ENCODE measurements around the gene KIF26B.

Gene KIF26B

DNA sequence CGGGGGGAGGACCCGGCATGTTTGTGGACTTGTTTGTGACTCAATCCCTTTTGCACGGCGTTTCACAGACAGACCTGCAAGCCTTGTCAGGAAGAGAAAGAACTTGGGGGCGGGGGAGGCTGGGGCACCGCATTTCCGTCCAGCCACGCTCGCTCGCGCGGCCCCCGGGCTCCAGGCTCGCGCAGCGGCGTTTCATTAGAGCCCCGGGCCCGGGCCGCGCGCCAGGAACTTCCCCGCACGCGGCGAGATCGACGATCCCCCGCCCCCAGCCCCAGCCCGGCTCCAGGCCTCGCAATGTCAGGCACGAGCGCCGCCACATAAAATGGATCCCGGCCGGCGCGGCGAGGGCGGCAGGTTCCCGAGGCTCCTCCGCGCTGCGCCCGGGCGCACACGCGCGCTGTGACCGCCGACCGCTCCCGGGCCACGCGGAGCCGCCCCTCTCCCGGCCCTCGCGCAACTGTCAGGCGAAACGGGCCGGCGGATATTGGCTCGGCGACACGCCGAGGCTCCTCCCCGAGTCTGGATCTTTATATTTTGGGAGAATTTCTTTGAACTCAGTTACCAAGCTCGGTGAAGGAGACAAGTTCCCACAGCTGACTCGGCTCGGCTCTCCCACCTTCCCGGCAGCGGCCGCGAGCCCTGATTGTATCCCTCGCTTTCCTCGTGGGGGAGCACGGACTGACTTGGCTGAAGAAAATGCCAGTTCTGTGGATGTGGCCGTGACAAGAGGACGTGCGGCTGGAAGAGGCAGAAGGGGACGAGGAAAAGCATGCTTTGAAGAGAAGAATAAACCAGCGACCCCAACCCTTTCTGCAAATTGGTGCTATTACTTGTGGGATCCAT, at the start of gene KIF26B:
KIF26B (plus strand) TSS at position 557 of the 843 bp plus-strand sequence. CDS start 440 bp downstream, outside the sequence.
- TF ChIP-seq, protein P1, sequence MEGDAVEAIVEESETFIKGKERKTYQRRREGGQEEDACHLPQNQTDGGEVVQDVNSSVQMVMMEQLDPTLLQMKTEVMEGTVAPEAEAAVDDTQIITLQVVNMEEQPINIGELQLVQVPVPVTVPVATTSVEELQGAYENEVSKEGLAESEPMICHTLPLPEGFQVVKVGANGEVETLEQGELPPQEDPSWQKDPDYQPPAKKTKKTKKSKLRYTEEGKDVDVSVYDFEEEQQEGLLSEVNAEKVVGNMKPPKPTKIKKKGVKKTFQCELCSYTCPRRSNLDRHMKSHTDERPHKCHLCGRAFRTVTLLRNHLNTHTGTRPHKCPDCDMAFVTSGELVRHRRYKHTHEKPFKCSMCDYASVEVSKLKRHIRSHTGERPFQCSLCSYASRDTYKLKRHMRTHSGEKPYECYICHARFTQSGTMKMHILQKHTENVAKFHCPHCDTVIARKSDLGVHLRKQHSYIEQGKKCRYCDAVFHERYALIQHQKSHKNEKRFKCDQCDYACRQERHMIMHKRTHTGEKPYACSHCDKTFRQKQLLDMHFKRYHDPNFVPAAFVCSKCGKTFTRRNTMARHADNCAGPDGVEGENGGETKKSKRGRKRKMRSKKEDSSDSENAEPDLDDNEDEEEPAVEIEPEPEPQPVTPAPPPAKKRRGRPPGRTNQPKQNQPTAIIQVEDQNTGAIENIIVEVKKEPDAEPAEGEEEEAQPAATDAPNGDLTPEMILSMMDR (IDR thresholded peaks at IDR 0.05; ENCODE audit: low read depth, low read length, missing control alignments) = peak; percentile 10
- in situ Hi-C loops (cut with HindIII; ENCODE audit: low pct_ligation_motif_present, low sequenced_read_pairs) = no loop called here
- Histone ChIP-seq H3K27me3 (replicated peaks) (no peaks in the 10 kb centered on the region), H3K27ac (peak within 1 kb of the TSS; percentile 7), H3K36me3 (replicated peaks) (no peaks in the 10 kb centered on the region), H3K4me3 (ENCODE audit: low read depth, low read length) (peak within 1 kb of the TSS; percentile 78)
- DNase-seq = peak; percentile 50

DNA sequence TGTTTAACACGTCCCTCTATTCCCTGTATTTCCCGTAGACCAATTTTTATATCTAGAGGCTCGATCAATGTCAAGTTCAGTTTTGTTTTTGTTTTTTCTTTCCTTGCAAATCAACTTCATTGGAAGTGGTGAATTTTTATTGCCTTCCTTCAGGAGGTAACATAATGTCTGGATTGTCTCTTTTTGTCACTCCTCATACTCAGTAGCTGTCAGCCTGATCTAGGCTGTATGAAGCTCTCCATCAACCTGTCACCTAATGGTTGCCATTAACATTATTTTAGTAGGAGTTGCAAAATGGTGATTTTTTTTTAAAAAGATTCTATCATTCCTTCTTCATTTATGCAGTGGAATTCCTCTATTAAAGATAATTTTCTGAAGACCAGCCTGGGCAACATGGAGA, 49.7 kb upstream of the KIF26B start:
- TF ChIP-seq, protein P1 (IDR thresholded peaks at IDR 0.05; ENCODE audit: low read depth, low read length, missing control alignments) = no peak
- Histone ChIP-seq H3K27ac (no peak overlapping the region), H3K4me3 (ENCODE audit: low read depth, low read length) (no peak overlapping the region), H3K27me3 (replicated peaks) (no peaks in the 10 kb centered on the region), H3K36me3 (replicated peaks) (no peaks in the 10 kb centered on the region)
- DNase-seq = no peak
- in situ Hi-C loops (cut with HindIII; ENCODE audit: low pct_ligation_motif_present, low sequenced_read_pairs) = no loop called here

DNA sequence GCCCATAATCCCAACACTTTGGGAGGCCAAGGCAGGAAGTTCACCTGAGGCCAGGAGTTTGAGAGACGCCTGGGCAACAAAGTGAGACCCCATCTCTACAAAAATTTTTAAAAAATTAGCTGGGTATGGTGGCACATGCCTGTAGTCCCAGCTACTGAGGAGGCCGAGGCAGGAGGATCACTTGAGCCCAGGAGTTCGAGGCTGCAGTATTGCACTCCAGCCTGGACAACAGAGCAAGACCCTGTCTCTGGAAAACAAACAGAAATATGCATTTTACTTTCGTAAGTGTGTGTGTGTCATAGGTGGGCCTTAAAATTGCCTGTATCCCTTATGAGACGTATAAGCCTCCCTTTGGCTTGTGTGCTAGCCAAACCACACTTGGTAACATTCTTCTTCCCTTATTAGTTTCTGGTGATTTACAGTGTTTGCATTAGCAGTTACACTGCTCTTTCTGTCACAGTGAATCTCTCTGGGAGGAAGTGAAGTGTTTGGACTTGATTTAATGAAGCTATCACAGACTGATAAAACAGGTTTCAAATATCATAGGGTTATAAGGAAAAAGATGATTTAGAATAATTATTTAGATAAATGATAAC, 48.9 kb upstream of the KIF26B start:
- no peaks in the 10 kb centered on the region for H3K36me3 ChIP-seq (replicated peaks)
- H3K27ac ChIP-seq = no peak overlapping the region
- TF ChIP-seq, protein P1 (IDR thresholded peaks at IDR 0.05; ENCODE audit: low read depth, low read length, missing control alignments) = no peak
- no peak for DNase-seq
- in situ Hi-C loops (cut with HindIII; ENCODE audit: low pct_ligation_motif_present, low sequenced_read_pairs) = no loop called here
- no peak overlapping the region for H3K4me3 ChIP-seq (ENCODE audit: low read depth, low read length)
- no peaks in the 10 kb centered on the region for H3K27me3 ChIP-seq (replicated peaks)

DNA sequence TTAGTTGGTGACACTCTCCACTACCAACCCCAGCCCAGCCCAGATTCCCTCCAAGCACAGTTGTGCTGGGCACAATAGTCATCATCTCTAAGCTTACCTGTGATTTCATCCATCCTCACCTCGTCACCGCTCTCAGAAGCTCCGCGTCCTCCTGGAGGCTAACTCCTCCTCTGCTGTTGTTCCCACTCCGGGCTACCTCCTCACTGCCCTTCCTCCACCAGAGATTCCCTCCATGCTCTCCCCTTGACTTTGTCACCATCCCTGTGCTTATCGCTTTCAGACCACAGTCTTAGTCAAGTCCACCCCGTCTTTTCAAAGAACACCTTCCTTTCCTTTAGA, 47.0 kb upstream of the KIF26B start:
- Histone ChIP-seq H3K36me3 (replicated peaks) (no peaks in the 10 kb centered on the region), H3K27ac (no peak overlapping the region), H3K4me3 (ENCODE audit: low read depth, low read length) (no peak overlapping the region), H3K27me3 (replicated peaks) (no peaks in the 10 kb centered on the region)
- no peak for DNase-seq
- TF ChIP-seq, protein P1 (IDR thresholded peaks at IDR 0.05; ENCODE audit: low read depth, low read length, missing control alignments) = no peak
- in situ Hi-C loops (cut with HindIII; ENCODE audit: low pct_ligation_motif_present, low sequenced_read_pairs) = no loop called here

DNA sequence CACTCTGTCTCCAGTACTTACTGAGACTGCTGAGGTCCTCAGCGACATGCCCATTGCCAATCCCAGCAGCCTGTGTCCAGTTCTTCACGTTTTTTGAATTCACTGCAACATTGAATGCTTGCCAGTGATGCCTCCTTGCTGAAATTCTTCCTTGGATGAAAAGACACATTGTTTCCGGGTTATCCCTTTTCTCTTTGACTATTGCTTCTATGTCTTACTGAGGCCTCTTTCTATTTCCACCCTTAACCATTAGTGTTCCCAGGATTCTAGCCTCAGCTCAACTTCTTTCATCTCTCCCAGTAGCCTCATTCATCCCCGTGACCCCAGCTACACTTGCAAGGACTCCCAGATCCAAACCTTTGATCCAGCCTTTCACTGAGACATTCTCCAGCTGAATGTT, 46.5 kb upstream of the KIF26B start:
- no peak for DNase-seq
- TF ChIP-seq, protein P1 (IDR thresholded peaks at IDR 0.05; ENCODE audit: low read depth, low read length, missing control alignments) = no peak
- no peak overlapping the region for H3K4me3 ChIP-seq (ENCODE audit: low read depth, low read length)
- no peak overlapping the region for H3K27ac ChIP-seq
- in situ Hi-C loops (cut with HindIII; ENCODE audit: low pct_ligation_motif_present, low sequenced_read_pairs) = no loop called here
- no peaks in the 10 kb centered on the region for H3K36me3 ChIP-seq (replicated peaks)
- H3K27me3 ChIP-seq (replicated peaks) = no peaks in the 10 kb centered on the region

All from brain microvascular endothelial cell (primary cell).